K562 treated with DMSO at 1 percent for 12 hours (cell line): Measurements from ENCODE around the gene PCYOX1L. TPM values are rescaled to one million over a fixed set of nuclear protein-coding genes. Genes with fewer than 3 reads are reported as not detected.

Source experiments
- total RNA-seq: library from RNA; unstranded; fragments of 300-600 nt; gene quantifications from 2 replicates; pipeline ENCODE4 v1.2.3, GENCODE V29; 2022; ENCODE audit not compliant: insufficient read depth

PCYOX1L gene
- 3.7 and 7.5 TPM in 2 replicates for total RNA-seq

GRCh38 chr5:149357370-149358293, at the start of gene PCYOX1L:
Gene PCYOX1L, plus strand, starts transcription at chr5:149358046. Its CDS starts 23 bp downstream, at chr5:149358069.

GRCh38 chr5:149345147-149345891, 12.5 kb upstream of the PCYOX1L start, which contains the start of gene GRPEL2:
Gene GRPEL2, plus strand, starts transcription at chr5:149345499. Its CDS starts 41 bp downstream, at chr5:149345540.

GRCh38 chr5:149379177-149379761, 21.4 kb downstream of the PCYOX1L start, which contains the start of gene IL17B:
Gene IL17B, minus strand, starts transcription at chr5:149379292. Its CDS starts 67 bp downstream, at chr5:149379225.

Other genes with a start within 250 kb of the PCYOX1L start
- gene ABLIM3, start 216.6 kb upstream of the PCYOX1L start, total RNA-seq = 1.1 TPM in 1 of 2 replicates, not detected in the other
- gene AFAP1L1, start 86.2 kb upstream of the PCYOX1L start, total RNA-seq = not detected in 2 replicates
- 4.9 and 11.4 TPM in 2 replicates for gene GRPEL2, start 12.5 kb upstream of the PCYOX1L start, total RNA-seq
- 4.6 and 6.2 TPM in 2 replicates for gene IL17B, start 21.2 kb downstream of the PCYOX1L start, total RNA-seq
- 62.9 and 137 TPM in 2 replicates for gene CSNK1A1, start 193.4 kb downstream of the PCYOX1L start, total RNA-seq
- gene ARHGEF37, start 223.5 kb downstream of the PCYOX1L start, total RNA-seq = not detected in 2 replicates